GM19467 (cell line): ENCODE measurements around the gene RDX.
"Not testable (repeated sequence)": the region's sequence is repeated elsewhere in the genome, so short reads cannot be mapped to it uniquely, and the experiment has no call there.

Experiments
- ATAC-seq: cut with Tn5 transposase; IDR thresholded peaks from one replicate; pipeline ENCODE4 v1.9.1; 2021; ENCODE audit warnings: mild to moderate bottlenecking, moderate library complexity; ENCODE audit not compliant: unreplicated experiment

The RDX gene

GRCh38 chr11:110279881-110280280 is 16.5 kb downstream of the RDX start:
- ATAC-seq: no peak

GRCh38 chr11:110272919-110273318 is 23.5 kb downstream of the RDX start:
- ATAC-seq: no peak

GRCh38 chr11:110269996-110270395 is 26.4 kb downstream of the RDX start:
- no peak for ATAC-seq

DNA sequence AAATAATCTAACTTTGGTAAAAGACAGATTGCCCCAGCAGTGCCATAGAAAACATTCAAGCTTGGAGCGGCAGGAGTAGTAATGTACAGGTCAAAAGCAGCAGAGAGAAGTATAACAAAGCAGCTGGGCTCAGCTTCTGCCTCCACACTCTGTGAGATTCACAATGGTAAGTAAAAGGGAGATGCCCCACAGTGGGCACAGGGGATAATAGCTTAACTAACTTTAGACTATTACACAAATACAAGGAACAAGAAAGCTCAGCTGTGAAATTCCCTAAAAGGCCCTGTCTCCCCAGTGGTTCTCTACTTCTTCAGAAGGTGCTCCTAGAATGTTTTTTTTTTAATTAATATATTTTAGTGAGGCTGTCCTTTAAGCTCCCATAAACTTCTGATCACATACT is 28.0 kb downstream of the RDX start:
- ATAC-seq: no peak

GRCh38 chr11:110262072-110262403 is 34.4 kb downstream of the RDX start:
- ATAC-seq: no peak

- no peak for ATAC-seq
Observed at GRCh38 chr11:110261195-110262071, 35.0 kb downstream of the RDX start.

- ATAC-seq: no peak
Observed at GRCh38 chr11:110253525-110253924, 42.9 kb downstream of the RDX start.

- no peak for ATAC-seq
Observed at GRCh38 chr11:110251836-110252235, 44.6 kb downstream of the RDX start.

DNA sequence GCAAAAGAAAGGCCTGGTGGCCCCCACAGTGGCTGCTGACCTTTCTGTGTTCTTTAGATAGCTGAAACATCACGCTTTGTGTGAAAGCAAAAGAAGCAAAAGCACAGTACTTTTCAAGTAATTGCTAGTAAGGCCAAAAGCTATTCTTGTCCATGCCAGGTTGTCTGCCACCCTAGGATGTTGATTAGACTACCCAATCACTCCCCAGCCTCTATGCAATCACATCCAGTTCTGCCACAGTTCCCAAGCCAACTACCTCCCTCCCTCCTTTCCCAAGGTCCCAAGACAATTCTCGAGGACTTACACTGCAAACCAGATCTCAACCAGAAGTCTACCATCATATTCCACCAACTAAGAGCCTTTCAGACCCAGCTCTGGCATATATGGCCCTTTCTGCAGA is 46.2 kb downstream of the RDX start:
- no peak for ATAC-seq

GRCh38 chr11:110249766-110250165 is 46.6 kb downstream of the RDX start:
- no peak for ATAC-seq

DNA sequence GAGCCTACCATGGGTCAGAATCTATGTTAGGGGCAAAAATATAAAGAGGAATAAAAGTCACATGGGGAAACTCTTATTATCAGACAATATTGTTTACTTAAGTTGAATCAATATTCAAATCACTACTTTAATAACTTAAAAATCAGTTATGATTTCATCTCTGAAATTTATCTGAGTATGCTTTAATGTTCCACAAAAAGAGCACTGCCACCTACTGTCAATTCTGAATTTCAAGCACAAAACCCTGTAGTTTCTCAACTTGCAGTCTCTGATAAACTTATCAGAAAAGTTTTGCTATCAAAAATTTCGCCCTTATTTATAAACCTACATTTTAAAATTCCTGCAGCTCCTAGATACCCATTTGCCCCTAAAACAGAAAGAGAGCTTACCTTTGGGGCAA is 47.3 kb downstream of the RDX start:
- no peak for ATAC-seq

DNA sequence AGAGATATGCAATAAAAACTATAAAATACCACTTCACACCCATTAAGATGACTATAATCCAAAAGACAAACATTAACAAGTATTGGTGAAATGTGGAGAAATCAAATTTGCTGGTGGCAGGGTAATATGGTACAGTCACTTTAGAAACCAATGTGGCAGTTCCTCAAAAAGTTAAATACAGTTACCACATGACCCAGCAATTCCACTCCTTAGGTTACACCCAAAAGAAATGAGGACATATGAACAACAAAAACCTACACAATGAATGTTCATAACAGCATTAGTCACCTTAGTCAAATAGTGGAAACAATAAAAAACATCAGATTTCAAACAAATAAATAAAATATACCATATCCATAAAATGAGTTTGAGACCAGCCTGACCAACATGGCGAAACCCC is 52.6 kb downstream of the RDX start:
- ATAC-seq: no peak

DNA sequence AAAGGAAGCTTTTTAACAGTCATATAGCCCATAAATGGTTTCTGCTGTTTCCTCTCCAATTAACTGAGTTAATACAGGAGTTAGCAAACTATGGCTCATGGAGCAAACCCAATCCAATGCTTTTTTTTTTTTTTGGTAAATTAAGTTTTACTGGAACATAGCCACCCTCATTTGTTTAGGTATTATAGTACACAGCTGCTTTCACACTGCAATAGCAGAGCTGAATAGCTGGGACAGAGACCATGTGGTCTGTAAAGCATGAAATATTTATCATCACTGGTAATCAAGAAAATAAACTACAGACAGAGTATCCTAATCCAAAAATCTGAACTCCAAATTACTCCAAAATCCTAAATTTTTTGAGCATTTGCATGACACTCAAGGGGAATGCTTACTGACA is 53.7 kb downstream of the RDX start:
- no peak for ATAC-seq

GRCh38 chr11:110242188-110242587 is 54.2 kb downstream of the RDX start:
- ATAC-seq: no peak

- no peak for ATAC-seq
Observed at GRCh38 chr11:110235966-110236365, 60.4 kb downstream of the RDX start.

- ATAC-seq: no peak
Observed at GRCh38 chr11:110230377-110230776, 66.0 kb downstream of the RDX start.

DNA sequence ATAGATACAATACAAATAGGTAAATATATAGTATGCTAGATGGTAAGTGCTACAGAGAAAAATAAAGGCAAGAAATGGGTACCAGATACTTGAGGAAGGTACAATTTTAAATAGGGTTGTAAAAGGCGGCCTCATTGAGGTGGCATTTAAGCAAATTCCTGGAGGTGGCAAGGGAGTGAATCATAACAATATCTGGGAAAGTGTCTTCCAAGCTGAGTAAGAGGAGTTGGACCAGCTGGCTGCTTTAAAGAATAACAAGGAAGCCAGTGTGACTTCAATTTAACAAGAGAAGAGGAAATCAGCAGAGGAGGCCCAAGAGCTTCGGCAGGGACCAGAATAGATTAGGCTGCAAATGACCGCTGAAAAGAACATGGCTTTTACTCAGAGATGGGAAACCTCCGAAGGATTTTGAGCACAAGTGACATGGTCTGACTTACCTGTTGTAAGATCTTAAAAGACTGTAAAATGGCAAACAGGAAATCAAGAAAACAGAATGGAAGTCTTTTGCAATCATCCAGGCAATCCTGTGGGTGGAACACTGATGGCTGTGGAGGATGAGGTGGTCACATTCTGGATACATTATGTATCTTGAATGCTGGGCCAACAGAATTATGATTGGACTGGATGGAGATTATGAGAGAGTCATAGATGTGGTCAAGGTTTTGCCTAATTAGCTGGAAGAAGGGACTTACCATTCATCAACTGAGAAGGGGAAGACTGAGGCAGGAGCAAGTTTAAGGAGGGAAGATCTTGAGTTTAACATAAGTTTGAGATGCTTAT is 77.2 kb downstream of the RDX start:
- no peak for ATAC-seq

GRCh38 chr11:110217936-110218335 is 78.5 kb downstream of the RDX start:
- no peak for ATAC-seq

DNA sequence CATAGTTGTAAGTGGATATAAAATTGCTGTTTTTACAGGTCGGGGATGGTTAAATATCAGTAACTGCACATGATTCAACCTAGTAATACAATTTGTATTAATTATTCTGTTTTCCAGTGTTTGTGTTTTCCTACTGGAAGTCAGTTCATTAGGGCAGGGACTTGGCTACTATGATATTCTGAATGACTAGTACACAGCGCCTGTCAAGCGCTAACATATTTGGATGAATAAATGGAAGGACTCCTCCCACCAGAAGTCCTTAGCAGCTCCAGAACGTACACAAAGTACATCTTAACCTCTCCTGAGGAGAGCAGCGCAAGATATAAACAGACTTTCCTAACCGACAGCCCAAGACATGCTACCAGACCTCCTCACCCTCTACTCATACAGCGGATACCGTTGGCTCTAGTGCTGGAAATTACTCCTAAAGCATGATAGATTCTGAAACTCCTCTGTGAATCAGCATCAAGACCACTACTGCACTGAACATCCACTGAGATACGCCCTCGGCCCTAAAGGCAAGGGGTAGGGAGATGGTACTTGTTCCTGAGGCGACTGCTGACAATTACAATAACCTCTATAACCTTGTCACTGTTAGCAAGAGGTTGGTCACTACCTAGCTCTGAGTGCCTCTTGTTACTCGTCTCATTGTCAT is 79.1 kb downstream of the RDX start:
- ATAC-seq: no peak

GRCh38 chr11:110209313-110209694 is 87.1 kb downstream of the RDX start:
- ATAC-seq: not testable (repeated sequence)

DNA sequence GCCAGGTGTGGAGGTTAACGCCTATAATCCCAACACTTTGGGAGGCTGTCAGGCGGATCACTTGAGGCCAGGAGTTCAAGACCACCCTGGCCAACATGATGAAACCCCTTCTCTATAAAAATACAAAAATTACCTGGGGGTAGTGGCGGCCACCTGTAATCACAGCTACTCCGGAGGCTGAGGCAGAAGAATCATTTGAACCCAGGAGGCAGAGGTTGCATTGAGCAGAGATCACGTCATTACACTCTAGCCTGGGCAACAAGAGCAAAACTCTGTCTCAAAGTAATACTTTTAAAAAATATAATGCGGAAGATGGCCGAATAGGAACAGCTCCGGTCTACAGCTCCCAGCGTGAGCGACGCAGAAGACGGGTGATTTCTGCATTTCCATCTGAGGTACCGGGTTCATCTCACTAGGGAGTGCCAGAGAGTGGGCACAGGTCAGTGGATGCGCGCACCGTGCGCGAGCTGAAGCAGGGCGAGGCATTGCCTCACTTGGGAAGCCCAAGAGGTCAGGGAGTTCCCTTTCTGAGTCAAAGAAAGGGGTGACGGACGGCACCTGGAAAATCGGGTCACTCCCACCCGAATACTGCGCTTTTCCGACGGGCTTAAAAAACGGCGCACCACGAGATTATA is 87.6 kb downstream of the RDX start:
- not testable (repeated sequence) for ATAC-seq
